D341Med (cell line): Measurements from ENCODE around the gene POLN.
"Not testable (repeated sequence)": the region's sequence is repeated elsewhere in the genome, so short reads cannot be mapped to it uniquely, and the experiment has no call there.

ENCODE experiments used
- DNase-seq: peaks from one replicate; pipeline ENCODE4 v3.0.0; 2012; ENCODE audit warnings: low spot score

The POLN gene

DNA sequence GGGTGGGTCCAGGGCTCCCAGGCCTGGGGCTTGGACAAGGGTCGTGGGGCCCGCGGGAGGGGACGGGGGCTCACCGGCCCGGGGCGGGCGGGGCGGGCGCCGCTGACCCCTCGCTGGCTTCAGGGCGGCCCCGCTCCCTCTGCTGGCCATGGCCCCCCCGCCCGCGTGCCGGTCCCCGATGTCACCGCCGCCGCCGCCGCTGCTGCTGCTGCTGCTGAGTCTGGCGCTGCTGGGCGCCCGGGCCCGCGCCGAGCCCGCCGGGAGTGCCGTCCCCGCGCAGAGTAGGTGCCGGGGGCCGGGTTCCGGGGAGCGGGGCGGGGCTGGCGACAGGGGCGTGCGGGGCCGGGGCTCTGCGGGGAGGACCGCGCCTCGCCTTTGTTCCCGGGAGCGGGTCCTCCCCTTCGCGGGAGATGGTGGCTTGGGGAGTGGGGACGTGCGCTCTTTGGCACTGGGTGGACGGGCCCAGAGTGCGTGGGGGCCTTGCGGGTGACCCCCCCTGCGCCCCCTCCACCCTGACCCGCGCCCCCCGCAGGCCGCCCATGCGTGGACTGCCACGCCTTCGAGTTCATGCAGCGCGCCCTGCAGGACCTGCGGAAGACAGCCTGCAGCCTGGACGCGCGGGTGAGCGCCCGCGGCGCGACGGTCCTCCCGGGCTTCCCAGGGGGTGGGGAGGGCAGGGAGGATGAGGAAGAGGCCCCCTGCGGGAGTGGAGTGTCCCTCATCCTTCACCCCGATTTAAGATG is 199.5 kb downstream of the POLN start:
- peak; percentile 82 for DNase-seq

DNA sequence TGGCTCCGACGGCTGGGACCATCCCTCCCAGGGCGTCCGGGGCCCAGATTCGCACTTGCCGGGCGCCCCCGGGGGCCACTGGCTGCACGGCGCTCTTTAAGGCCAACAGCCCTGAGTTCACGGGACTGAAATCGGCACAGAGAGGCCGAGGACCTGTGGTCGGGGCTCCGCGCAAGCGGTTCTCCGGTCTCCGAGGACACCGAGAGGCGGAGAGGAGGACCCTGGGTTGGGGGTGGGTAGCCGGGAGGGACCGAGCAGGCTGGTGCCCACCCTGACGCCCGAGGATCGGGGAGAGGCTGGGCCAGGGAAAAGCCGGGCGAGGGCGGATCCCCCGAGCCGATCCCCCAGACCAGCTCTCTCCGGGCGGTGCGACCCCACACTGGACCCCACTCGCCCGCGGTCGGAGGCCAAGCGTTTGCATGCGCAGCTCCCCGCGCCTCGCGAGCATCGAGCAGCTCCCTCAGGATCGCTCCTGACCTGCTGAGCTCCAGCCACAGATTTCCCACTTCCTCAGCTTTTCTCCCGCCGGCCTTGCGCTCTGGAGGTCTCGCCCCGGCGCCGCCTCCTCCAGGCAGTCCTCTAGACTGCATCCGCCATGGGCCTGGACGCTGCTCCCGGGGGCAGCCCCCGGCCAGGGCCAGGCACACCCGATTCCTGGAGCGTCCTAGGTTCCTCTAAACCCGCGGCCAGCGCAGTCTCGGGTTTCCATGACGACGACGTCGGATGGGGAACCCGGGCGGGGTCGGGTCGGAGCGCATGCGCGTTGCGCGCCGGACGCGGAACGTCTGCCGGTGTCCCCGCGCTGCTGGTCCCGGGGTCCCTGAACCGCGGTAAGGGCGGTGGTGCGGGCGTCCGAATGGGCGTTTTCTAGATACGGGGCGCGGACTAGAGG is 200.4 kb downstream of the POLN start:
- DNase-seq, result peak; percentile 97

DNA sequence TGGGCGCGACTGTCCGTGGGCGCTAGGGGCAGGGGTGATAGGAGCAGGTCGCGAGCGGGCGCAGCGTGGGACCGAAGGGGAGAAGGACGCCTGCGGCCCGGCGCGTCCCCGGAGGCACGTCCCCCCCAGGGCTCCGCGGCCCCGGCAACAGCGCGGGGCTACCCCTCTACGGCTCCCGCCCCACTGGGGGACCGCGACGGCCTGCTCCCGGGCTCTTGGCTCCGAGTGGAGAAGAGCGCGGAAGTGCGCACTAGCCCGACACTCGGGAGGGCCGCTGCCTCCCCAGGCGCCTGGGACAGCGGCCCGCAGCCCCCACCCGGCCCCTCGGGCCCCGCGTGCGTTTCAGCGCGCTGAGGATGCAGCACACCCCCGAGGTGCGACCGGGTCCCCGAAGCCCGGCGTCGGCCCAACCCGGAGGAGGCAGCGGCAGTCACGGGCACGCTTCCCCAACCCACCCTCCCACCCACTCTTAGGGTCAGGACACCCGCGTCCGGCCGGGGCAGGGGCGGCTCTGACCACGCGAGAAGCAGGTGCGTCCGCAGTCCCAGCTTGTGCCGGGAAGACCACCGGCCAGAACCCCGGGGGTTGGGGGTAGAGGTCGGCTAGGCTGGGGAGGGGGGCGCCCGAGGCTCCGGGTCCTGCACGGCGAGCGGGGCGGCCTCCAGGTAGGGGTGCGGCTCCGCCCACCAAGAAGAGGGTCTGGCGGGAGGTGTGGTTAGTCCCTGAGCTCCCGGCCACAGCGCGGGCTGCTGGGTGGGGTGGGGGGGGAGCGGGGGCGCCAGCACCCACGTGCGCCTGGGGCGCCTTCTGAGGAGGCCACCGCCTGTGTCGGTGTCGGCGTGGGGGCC is 201.3 kb downstream of the POLN start:
- peak; percentile 74 for DNase-seq

DNA sequence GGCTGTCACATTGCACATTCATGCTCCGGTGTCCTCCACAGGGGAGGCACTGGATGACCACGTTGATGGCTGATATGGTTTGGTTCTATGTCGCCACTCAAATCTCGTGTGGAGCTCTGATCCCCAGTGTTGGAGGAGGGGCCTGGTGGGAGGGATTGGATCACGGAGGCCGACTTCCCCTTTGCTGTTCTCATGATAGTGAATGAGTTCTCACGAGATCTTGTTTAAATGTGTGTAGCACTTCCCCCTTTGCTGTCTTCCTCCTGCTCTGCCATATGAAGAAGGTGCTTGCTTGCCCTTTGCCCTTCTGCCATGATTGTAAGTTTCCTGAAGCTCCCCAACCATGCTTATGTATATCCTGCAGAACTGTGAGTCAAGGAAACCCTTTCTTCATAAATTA is 205.1 kb downstream of the POLN start:
- DNase-seq, result no peak

DNA sequence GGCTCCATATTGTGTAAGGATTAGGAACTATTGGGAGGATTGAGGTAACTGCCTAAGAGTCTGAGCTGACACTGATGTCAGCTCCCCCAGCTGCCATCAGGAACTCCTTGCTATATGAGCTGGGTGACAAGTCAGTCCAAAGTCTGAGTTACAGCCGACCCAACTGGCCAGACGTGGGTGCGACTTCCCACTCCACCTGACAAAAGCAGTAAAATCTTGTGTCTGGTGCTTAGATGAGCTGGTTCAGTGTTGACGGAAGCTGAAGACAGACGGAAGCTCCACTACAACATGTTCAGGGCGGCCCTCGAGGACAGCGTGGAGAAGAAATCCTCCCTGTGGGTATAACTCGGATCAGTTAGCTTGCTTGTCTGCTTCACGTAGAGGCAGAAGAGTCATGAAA is 205.6 kb downstream of the POLN start:
- DNase-seq, result no peak

DNA sequence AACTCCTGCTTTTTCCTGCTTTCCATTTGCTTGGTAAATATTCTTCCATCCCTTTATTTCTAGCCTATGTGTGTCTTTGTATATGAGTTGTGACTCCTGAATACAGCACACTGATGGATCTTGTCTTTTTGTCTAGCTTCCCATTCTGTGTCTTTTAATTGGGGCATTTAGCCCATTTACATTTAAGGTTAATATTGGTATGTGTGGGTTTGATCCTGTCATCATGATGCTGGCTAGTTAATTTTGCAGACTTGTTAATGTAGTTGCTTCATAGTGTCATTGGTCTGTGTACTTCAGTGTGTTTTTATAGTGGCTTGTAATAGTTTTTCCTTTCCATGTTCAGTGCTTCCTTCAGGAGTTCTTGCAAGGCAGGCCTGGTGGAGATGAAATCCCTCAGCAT is 210.8 kb downstream of the POLN start:
- not testable (repeated sequence) for DNase-seq

DNA sequence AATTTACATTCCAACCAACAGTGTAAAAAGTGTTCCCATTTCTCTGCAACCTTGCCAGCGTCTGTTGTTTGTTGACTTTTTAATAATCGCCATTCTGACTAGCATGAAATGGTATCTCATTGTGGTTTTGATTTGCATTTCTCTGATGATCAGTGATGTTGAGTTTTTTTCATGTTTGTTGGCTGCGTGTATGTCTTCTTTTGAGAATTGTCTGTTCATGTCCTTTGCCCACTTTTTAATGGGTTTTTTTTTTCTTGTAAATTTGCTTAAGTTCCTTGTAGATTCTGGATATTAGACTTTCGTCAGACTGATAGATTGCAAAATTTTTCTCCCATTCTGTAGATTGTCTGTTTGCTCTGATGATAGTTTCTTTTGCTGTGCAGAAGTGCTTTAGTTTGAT is 214.8 kb downstream of the POLN start:
- not testable (repeated sequence) for DNase-seq

DNA sequence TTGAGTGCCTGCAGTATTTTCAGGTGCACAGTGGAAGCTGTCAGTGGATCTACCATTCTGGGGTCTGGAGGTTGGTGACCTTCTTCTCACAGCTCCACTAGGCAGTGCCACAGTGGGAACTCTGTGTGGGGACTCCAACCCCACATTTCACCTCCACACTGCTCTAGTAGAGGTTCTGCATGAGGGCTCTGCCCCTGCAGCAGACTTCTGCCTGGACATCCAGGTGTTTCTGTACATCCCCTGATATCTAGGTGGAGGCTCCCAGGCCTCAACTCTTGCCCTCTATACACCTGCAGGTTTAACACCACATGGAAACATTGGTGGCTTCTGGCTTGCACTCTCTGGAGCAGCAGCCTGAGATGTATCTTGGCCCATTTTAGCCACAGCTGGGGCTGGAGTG is 216.1 kb downstream of the POLN start:
- no peak for DNase-seq

DNA sequence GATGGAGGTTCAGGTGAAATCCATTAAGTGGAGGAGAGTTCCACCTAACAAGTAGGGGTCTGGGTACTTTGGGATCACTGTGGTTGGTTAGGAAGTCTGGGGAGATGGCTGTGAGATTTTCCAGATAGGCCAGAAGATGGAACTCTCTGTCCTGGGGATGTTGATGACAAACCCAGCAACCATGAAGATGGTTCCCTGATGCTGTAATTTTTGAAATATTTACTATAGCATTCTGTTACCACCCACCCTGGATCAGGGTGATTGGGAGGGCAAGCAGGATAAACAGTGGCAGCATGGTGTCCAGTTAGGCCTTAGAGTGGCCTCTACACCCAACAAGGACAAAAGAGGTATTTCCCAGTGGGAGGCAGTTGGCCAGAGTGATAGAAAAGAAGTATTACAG is 217.2 kb downstream of the POLN start:
- no peak for DNase-seq
